HG03469 (cell line): ENCODE results near the gene GOLGA8R.
"Not testable (repeated sequence)": the region's sequence is repeated elsewhere in the genome, so short reads cannot be mapped to it uniquely, and the experiment has no call there.

ENCODE experiments used
- ATAC-seq: cut with Tn5 transposase; IDR thresholded peaks from one replicate; pipeline ENCODE4 v1.9.1; 2021; ENCODE audit warnings: mild to moderate bottlenecking, moderate library complexity, moderate number of reproducible peaks; ENCODE audit not compliant: unreplicated experiment

Gene GOLGA8R, protein sequence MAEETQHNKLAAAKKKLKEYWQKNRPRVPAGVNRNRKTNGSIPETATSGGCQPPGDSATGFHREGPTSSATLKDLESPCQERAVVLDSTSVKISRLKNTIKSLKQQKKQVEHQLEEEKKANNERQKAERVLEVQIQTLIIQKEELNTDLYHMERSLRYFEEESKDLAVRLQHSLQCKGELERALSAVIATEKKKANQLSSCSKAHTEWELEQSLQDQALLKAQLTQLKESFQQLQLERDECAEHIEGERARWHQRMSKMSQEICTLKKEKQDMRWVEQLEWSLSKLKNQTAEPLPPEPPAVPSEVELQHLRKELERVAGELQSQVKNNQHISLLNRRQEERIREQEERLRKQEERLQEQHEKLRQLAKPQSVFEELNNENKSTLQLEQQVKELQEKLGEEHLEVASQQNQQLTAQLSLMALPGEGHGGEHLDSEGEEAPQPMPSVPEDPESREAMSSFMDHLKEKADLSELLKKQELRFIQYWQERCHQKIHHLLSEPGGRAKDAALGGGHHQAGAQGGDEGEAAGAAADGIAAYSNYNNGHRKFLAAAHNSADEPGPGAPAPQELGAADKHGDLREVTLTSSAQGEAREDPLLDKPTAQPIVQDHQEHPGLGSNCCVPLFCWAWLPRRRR

DNA sequence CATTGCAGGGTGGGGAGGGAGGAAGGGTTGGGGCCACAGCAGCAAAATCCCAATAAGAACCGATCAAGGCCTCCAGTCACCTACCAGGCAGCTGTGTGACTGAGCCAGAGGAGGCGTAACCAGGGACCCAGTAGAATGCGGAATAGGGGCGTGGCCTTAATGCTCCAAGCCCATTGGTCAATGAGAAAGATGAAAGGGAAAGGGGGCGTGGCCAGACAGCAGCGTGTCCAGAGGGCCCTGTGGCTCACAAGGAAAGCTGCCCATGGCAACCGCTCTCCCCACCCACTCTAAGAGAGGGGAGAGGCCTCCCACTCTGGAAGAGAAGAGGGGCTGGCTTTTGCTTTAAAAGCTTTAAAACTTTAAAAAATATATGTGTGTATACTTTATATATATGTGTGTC is at the start of gene GOLGA8R:
Gene GOLGA8R, minus strand, starts transcription at position 101 of the 400 bp plus-strand sequence. Its CDS starts 98 bp downstream, at position 3.
- ATAC-seq, result not testable (repeated sequence)

DNA sequence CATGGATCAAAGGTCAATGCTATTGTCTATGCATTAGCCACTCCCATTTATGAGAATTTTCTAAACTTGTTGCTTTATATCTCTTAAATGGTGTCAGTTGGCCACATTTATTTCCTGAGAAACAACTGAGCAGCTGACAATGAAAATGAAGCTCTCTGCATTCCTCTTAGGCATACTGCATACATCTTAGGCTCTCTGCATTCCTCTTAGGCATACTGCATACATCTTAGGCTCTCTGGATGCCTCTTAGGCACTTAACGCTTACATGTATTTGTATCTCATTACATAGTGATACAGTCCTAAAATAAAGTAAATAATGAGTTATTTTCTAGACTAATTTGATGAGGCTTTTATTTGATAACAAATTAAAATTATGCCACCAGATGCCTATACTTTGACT is 49.8 kb upstream of the GOLGA8R start:
- ATAC-seq, result not testable (repeated sequence)

DNA sequence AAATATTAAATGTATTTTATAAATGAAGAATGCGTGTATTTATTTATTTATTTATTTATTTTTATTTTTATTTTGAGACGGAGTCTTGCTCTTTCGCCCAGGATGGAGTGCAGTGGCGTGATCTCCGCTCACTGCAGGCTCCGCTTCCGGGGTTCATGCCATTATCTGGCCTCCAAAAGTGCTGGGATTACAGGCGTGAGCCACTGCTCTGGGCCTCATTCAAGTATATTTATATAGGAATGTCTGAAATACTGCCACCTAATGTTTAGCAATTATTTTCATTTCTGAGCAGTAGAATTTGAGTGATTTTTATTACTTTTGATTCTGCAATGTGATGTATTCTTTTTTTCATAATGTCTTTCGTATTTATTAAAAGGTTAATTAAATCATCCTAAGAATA is 48.1 kb upstream of the GOLGA8R start:
- ATAC-seq, result not testable (repeated sequence)

DNA sequence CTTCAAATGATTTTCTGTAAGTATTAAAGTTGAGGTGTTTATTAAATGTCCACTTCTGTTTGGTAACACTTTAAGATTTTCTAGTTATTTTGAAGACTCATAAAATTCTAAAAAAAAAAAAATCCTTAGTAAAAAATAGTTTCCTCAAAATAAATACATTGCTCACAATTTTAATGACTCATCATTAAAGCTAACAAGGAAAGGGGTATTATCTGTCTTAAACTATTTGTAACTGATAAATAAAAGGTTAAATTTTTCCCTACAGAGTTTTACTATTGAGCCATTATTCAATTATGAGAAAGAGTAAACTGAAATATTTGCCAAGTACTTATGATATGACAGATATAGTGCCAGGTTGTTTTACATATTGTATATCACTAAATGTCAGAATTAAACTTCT is 38.6 kb upstream of the GOLGA8R start:
- not testable (repeated sequence) for ATAC-seq

DNA sequence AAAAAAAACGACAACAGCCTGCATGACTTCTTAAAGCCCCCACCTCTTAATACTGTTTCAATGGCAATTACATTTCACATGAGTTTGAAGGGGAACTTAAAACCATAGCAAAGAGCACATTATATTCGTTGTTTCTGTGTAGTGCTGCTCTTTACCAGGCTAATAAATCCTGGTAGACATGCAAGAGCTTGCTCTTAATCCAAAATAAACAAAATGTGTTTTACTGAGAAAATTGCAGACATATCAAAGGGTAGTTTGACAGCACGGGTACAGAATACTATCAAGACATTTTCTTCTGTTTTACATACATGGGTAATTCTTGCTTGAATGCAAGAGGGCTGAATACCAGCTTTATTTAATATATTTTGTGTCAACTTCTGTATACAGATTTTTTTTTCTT is 24.3 kb upstream of the GOLGA8R start:
- ATAC-seq, result not testable (repeated sequence)

DNA sequence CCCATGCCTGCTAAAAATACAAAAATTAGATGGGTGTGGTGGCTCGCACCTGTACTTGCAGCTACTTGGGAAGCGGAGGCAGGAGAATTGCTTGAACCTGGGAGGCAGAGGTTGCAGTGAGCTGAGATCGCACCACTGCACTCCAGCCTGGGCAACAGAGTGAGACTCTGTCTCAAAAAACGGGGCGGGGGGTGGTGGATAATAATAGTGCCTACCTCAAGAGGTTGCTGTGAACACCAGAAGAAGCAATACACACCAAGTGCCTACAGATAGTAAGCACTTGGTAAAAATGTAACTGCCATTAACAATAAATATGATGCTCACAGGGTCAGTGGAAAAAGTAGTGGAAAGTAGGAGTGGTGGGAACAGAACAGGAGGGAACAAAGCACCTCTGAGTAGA is 21.8 kb upstream of the GOLGA8R start:
- ATAC-seq, result not testable (repeated sequence)

DNA sequence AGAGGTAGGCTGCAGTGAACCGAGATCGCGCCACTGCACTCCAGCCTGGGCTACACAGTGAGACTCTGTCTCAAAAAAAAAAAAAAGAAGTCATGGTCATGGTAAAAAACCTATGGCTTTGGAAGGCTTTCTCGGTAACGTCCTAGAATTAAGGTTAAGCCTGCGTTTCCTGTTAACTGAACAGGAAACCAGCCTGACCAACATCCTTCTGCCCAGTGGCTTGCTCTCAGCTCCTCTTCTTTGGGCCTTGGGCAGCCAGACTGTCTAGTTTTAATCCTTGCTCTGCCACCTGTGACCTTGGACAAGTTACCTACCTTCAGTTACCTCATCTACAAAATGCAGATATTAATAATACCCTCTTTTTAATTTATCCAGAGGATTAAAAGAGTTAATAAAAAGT is 6.7 kb upstream of the GOLGA8R start:
- ATAC-seq, result not testable (repeated sequence)

DNA sequence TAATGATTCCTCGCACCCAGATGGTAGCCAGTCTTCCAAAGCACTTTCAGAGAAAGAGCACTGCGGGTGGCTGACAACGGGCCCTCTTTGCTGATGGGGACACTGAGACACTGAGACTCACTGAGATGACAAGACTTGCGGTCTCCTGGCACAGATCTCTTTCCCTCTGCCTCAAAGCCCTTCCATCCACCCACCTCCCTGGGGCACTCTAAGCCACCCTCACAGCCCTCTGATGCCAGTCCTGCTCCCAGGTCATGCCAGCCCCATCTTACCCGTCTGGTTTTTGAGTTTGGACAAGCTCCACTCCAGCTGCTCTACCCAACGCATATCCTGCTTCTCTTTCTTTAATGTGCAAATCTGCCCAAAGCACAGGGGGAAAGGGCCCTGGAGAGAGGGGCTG is 6.4 kb downstream of the GOLGA8R start:
- ATAC-seq, result not testable (repeated sequence)

DNA sequence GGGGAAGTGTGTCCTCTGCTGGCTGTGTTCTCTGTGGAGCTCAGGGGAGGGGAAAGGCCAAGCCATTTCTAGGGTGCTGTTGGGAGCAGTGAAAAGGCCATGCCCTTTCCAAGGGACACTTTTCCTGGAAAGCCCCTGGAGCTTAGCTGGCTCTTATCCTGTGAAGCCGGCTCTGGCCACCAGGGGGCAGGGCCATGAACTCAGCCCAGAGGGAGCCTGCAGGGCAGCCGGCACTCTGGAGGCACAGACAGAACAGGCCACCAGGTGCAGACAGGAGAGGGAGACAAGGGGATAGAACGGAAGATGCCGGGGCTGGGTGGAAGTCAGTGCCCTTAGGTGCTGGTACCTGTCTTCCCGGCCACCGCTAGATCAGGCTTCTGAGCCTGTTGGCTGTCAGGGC is 15.1 kb downstream of the GOLGA8R start:
- not testable (repeated sequence) for ATAC-seq

DNA sequence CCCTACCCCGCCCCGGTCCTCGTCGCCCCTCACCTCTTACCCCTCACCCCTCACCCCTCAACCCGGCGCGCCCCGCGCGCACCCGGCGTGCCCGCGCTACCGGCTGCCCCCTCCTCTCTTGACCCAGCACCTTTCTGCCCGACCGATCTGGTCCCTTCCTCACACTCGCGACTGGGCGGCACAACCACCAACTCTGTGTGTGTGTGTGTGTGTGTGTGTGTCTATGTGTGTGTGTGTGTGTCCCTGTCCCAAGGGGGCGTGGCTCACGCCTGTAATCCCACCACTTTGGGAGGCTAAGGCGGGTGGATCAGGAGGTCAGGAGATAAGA is 20.4 kb downstream of the GOLGA8R start:
- not testable (repeated sequence) for ATAC-seq

DNA sequence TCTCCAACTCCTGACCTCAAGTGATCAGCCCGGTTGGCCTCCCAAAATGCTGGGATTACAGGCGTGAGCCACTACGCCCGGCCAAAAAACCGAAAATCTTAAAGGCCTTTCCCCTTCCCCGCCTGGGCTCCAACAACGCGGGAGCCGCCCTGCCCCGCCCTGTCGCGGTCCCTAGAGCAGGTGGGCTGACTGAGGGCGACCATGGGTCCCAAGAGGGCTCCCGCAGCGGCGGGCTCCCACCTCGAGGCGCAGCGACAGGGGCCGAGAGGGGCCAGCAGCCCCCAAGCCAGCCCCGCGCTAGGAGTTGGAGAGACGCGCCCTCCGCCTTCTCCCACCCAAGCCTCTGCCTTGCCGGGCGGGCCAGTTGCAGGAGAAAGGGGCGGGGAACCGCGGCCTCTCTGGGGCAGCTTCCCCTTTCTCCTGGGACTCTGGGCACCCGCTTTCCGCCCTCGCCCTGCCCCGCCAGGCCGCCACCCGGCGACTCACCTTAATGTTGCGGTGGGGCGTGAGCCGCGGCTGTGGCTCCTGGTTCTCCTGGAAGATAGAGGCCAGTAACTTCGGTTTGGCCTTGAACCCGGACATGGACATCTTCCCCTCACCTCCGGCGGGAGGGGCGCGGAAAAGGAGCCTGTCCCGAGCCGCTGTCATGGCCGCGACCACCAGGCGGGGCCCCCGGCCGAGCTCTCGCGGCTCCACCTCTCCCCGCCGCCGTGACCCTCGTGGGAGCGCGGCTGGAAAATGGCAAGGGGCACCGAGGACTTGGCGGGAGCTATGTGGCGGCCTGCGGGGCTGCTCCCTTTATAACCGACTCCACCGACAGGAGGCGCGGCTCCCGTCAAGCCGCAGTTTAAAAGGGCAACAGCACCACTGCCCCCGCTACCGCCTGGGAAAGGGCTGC is 21.0 kb downstream of the GOLGA8R start, which contains the start of gene CHRFAM7A:
Gene CHRFAM7A, minus strand, starts transcription at position 775 of the 898 bp plus-strand sequence. CDS start 10,189 bp downstream, outside the sequence.
- ATAC-seq, result not testable (repeated sequence)

DNA sequence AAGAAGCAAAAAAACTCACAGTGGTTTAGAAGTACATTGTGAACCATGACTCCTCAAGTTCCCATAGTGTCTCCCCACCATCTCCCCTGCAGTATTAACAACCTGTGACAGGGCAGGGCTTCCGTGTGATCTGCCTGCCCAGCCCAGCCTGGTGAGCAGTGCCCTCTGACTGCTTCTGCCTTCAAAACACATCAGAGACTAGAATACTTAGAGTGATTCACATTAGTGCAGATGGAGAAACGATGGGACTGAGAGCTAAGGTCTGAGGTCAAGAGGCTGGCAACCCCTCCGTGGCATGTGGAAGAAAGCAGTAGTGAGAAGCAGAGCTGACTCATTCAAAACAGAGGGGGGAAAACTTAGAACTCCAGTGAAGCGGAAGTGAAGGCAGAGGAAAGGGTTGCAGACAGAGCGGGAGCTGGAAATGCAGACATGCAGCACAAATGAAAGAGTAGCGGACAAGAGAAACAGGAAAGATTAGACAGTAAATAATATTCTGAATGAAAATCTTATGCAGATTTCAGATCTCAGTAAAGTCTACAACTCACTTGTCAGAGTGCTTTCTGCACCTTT is 27.7 kb downstream of the GOLGA8R start:
- ATAC-seq, result not testable (repeated sequence)

DNA sequence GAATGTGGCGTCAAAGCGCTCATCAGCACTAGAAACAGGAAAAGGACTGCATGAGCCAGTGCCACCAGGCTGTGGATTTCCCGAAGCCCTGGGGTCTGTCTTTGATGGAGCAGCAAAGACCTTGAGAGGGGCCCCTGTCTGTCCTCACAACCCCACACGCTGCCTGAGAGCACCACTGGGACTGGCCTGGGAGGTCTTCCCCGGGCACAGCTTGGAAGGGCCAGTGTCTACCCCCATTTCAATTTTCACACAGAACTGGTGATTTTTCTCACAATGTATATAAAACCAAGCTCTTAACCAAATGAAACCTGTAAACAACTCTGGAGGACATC is 37.0 kb downstream of the GOLGA8R start:
- ATAC-seq, result not testable (repeated sequence)

DNA sequence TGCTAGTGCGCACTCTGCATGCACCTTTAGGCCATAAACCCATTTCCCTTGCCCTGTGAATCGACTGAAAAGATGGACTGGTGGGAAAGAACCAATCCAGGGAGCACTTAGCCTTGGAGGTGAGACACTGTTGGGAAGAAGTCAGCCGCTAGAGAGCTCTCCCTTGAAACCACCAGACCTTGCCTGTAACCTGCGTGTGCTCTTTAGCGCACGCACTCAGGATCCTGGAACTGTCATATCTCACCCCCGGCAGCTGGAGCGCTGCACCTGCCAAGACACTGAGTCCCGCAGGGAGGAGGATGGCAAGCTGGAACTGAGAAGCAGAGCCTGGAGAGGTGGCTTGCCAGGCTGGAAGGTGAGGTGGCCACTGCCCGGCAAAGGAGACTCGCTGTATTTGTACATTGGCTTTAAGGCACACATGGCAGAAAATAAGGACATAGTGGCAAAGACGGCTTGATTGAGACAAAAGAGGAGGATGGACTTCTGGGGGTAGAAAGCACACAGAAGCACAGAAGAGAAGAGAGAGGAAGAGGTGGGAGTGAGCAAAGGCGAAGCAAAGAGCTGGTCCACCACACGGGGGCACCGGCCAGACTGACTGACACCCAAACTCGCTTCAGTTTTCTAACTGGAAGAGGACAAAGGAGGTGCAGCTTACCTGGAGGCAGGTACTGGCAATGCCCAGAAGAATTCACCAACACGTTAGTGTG is 37.5 kb downstream of the GOLGA8R start:
- not testable (repeated sequence) for ATAC-seq

DNA sequence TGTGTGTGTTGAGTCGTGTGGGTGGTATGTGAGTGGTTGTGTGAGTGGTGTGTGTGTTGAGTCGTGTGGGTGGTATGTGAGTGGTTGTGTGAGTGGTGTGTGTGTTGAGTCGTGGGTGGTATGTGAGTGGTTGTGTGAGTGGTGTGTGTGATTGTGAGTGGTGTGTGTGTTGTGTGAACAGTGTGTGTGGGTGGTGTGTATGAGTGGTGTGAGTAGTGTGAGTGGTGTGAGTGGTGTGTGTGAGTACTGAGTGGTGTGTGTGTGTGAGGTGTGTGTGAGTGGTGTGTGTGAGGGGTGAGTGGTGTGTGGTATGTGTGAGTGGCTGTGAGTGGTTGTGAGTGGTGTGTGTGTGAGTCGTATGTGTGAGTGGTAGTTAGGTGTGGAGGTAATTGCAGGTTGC is 38.2 kb downstream of the GOLGA8R start:
- not testable (repeated sequence) for ATAC-seq

DNA sequence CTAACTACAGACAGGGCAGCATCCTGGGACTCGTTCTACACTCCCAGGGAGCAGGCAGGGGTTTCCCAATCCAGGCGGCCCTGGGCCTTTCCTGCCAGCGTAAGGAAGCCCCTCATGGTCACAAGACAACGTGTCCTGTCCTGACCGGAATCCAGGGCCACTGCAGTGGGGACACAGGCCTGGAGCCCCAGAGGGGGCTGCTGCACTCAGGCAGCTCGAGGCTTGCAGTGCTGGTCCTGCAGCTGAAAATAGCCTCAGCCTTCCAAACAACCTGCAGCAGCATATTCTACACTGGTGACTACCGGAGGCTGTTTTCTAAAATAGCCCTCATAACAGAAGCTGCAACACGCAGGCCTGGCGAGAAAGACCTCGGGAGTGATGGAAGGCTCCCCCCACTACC is 39.2 kb downstream of the GOLGA8R start:
- not testable (repeated sequence) for ATAC-seq

DNA sequence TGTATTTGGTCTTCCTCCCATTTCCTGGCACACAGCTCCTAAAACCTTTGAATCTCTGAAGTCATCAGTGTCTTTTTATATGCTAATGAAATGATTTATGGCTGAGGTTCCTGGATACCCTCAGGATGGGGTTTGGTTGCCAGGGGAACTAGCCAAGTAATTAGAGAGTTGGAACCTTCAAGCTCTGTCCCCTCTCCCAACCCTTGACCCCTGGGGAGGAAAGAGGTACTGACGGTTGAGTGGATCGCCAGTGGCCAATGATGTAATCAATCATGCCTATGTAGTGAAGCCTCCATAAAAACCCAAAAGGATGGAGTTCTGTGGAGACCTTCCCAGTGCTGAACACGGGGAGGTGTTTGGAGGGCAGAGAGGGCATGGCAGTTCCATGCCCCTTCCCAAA is 45.8 kb downstream of the GOLGA8R start:
- ATAC-seq, result not testable (repeated sequence)

DNA sequence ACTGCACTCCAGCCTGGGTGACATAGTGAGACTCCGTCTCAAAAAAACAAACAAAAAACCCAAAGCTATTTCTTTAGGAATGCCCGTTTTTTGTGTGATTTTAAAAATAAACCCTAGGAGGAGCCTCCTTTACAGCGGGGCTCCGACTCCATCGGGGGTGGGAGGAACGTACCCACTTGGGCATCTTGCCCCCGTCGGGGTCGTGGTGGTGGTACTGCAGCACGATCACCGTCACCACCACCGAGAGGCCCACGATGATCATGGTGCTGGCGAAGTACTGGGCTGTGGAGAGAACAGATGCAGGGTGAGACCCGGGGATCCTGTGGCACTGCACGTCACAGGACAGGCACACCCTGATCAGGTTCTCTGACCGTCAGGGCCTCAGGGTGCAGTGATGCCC is 46.8 kb downstream of the GOLGA8R start:
- ATAC-seq, result not testable (repeated sequence)

DNA sequence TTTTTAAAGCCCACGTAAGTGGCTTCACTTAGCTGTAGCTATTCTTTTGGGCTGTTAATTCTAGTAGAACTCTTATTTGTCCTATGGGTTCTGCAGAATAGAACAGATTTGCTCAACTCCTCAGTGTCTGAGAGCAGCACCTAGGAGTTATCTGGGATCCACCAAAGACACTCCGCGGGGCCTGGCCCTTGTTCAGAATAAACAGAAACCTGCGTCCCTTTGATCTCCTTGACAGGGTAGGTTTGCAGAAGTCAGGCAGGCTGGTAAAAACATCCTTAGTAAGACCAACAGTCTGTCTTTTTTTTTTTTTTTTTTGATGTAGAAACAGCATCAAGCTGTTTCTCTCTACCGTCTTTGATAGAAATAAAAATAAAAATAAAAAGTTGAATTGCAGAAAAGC is 52.7 kb downstream of the GOLGA8R start:
- ATAC-seq, result not testable (repeated sequence)

DNA sequence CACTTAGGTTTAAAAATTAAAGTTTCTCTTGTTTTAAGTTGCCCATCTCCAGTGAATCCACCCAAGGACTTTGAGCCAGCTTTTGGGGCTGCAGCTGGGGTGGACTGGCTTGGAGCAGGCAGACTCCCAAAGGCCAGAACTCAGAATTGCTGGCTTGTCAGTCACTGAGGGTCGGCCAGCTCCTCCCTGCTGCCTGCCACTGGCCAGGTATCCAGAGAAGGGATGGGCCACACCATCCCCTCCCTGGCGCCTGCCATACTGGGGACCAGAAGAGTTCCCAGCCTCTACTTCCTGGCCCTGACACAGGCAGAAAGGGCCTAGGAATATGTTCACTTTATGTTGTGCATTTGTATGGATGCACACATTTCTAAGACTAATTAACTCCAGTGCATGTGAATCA is 53.1 kb downstream of the GOLGA8R start:
- not testable (repeated sequence) for ATAC-seq
